Activated CD8-positive, alpha-beta memory T cell treated with anti-CD3 and anti-CD28 coated beads for 36 hours (primary cell): ENCODE results near the gene SLC30A2. TPM values are rescaled to one million over a fixed set of nuclear protein-coding genes. Genes with fewer than 3 reads are reported as not detected.

Experiments used
- CTCF ChIA-PET: fragments of 350-600 bp; sonication (Branson Sonifier 250); formaldehyde crosslinking; loops from one replicate; lab custom pipeline; 2021; ENCODE audit warnings: antibody characterized with exemption; lab: Charles Lee
- POLR2A ChIA-PET: fragments of 350-600 bp; sonication (Branson Sonifier 250); formaldehyde crosslinking; loops from one replicate; lab custom pipeline; 2021; ENCODE audit warnings: antibody characterized with exemption; lab: Charles Lee
- total RNA-seq, 2 experiments: library from RNA; stranded (reverse); gene quantifications; one replicate each; pipeline ENCODE4 v1.2.3, GENCODE V29; 2021

SLC30A2 gene
- total RNA-seq, 2 experiments from 2014 or later = not detected

GRCh38 chr1:25991937-25992688 lies 53.8 kb downstream of the SLC30A2 start:
- CTCF ChIA-PET = interaction anchor here (1.0 to 3.2 kb wide), 3 partner anchors 16 to 97 kb away, joined by 3 to 20 read pairs (median 3); no protein-coding TSS in a partner anchor
- POLR2A ChIA-PET = interaction anchor here (0.6 kb wide), 1 partner anchor 514 kb away, joined by 6 read pairs; no protein-coding TSS in a partner anchor

- CTCF ChIA-PET = interaction anchor here (0.6 to 3.2 kb wide), 4 partner anchors 17 to 1046 kb away, joined by 3 to 20 read pairs (median 4); no protein-coding TSS in a partner anchor
- POLR2A ChIA-PET = interaction anchor here (1.0 to 1.3 kb wide), 2 partner anchors 95 to 115 kb away, joined by 3 to 4 read pairs; partner anchors contain the start of gene PAQR7
Observed at GRCh38 chr1:25990702-25991395, 55.1 kb downstream of the SLC30A2 start.

DNA sequence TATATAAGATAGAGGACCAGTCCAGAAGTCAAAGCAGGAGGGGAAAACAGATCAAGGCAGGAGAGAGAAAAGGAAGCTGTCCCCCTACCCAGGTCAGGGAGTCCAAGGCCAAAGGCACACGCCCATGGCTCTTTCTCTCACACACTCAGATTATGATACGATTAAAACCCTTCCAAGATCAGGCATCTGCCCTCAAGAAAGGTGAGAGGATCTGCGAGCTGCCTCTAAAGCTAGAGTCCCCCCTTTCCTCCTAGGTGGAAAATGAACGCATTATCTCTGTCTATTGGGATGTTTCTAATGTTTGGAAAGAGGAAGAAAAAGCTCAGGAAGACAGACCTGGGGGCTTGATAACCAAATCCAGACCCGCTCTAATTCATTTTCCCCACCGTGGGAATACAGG lies 55.7 kb downstream of the SLC30A2 start:
- ChIA-PET CTCF (interaction anchor here (0.6 to 3.2 kb wide), 2 partner anchors 46 to 95 kb away, joined by 3 to 20 read pairs; no protein-coding TSS in a partner anchor), POLR2A (interaction anchor here (1.0 to 1.3 kb wide), 2 partner anchors 94 to 115 kb away, joined by 3 to 4 read pairs; partner anchors contain the start of gene PAQR7)

GRCh38 chr1:25989440-25990234 lies 56.3 kb downstream of the SLC30A2 start:
- ChIA-PET CTCF (interaction anchor here (1.0 to 3.2 kb wide), 2 partner anchors 8 to 94 kb away, joined by 4 to 20 read pairs; partner anchors contain the start of gene PAFAH2), POLR2A (interaction anchor here (1.0 to 1.3 kb wide), 2 partner anchors 94 to 114 kb away, joined by 3 to 4 read pairs; partner anchors contain the start of gene PAQR7)

DNA sequence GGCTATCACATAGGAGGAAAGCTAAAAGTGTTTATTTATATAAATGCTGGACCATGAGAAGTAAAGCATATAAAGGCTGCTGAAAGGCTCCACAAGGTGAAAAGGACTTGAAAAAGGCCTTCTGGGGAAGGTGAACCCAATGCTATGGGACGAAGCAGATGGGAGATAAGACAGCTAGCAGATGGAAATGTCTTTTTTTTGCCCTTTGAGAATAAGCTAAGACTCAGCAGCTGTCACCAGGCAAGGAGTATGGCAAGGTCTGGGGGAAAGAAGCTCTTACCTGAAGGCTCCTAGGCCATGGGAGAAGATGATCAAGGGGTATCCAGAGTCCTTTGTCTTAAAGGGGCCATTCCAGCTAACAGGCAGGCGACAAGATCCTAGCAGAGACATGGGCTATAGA lies 58.0 kb downstream of the SLC30A2 start:
- POLR2A ChIA-PET = interaction anchor here (0.6 kb wide), 1 partner anchor 1637 kb away, joined by 6 read pairs; no protein-coding TSS in a partner anchor
- CTCF ChIA-PET = interaction anchor here (0.7 to 1.6 kb wide), 3 partner anchors 10 to 83 kb away, joined by 3 to 4 read pairs (median 3); partner anchors contain the start of genes PAFAH2 and STMN1

Other genes starting within 250 kb of the SLC30A2 start
- gene SELENON, start 245.9 kb downstream of the SLC30A2 start, total RNA-seq = 10 to 100 TPM; 10.1 to 10.6 TPM
- gene MTFR1L, start 226.2 kb downstream of the SLC30A2 start, total RNA-seq = 10 to 100 TPM; 29.7 to 34.1 TPM
- 10 to 100 TPM; 11.1 to 11.3 TPM for gene AUNIP, start 186.7 kb downstream of the SLC30A2 start, total RNA-seq
- 10 to 100 TPM in 1 of 2 experiments, 1 to 10 TPM in 1; 8.9 to 10.3 TPM for gene PAQR7, start 170.4 kb downstream of the SLC30A2 start, total RNA-seq
- gene STMN1, start 139.7 kb downstream of the SLC30A2 start, total RNA-seq = 100 to 1,000 TPM; 338 to 344 TPM
- gene PAFAH2, start 48.1 kb downstream of the SLC30A2 start, total RNA-seq = 1 to 10 TPM; 8.2 to 10.0 TPM
- not detected for gene EXTL1, start 24.3 kb downstream of the SLC30A2 start, total RNA-seq
- gene TRIM63, start 21.5 kb upstream of the SLC30A2 start, total RNA-seq = not detected
- gene PDIK1L, start 65.7 kb upstream of the SLC30A2 start, total RNA-seq = 10 to 100 TPM; 15.4 to 15.7 TPM
- not detected for gene FAM110D, start 113.0 kb upstream of the SLC30A2 start, total RNA-seq
- not detected for gene C1orf232, start 122.8 kb upstream of the SLC30A2 start, total RNA-seq
- gene ZNF593, start 123.8 kb upstream of the SLC30A2 start, total RNA-seq = 10 to 100 TPM; 84.2 to 84.8 TPM
- gene ZNF593OS, start 125.7 kb upstream of the SLC30A2 start, total RNA-seq = not detected
- 1 to 10 TPM in 1 of 2 experiments, under 1 TPM in 1; 0.84 to 1.1 TPM for gene CNKSR1, start 131.4 kb upstream of the SLC30A2 start, total RNA-seq
- gene CATSPER4, start 144.5 kb upstream of the SLC30A2 start, total RNA-seq = not detected
- 10 to 100 TPM; 32.5 to 33.6 TPM for gene CEP85, start 188.1 kb upstream of the SLC30A2 start, total RNA-seq
- gene SH3BGRL3, start 234.0 kb upstream of the SLC30A2 start, total RNA-seq = 100 to 1,000 TPM; 399 to 416 TPM